ENCODE results near the gene ELP5.

The ELP5 gene, protein sequence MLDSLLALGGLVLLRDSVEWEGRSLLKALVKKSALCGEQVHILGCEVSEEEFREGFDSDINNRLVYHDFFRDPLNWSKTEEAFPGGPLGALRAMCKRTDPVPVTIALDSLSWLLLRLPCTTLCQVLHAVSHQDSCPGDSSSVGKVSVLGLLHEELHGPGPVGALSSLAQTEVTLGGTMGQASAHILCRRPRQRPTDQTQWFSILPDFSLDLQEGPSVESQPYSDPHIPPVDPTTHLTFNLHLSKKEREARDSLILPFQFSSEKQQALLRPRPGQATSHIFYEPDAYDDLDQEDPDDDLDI

GRCh38 chr17:7252176-7253043 lies at the start of gene ELP5:
TSS of gene ELP5 (plus strand) at chr17:7252215. CDS start at chr17:7252551, 336 bp downstream.
- peak; percentile 30 for DNase-seq

GRCh38 chr17:7203391-7203790 lies 48.6 kb upstream of the ELP5 start:
- no peak for DNase-seq

- peak; percentile 26 for DNase-seq
Measured at GRCh38 chr17:7204336-7204735, 47.7 kb upstream of the ELP5 start.

- DNase-seq, result peak; percentile 76
Measured at GRCh38 chr17:7204828-7205461, 47.1 kb upstream of the ELP5 start.

GRCh38 chr17:7205561-7205960 lies 46.5 kb upstream of the ELP5 start:
- DNase-seq, result no peak

DNA sequence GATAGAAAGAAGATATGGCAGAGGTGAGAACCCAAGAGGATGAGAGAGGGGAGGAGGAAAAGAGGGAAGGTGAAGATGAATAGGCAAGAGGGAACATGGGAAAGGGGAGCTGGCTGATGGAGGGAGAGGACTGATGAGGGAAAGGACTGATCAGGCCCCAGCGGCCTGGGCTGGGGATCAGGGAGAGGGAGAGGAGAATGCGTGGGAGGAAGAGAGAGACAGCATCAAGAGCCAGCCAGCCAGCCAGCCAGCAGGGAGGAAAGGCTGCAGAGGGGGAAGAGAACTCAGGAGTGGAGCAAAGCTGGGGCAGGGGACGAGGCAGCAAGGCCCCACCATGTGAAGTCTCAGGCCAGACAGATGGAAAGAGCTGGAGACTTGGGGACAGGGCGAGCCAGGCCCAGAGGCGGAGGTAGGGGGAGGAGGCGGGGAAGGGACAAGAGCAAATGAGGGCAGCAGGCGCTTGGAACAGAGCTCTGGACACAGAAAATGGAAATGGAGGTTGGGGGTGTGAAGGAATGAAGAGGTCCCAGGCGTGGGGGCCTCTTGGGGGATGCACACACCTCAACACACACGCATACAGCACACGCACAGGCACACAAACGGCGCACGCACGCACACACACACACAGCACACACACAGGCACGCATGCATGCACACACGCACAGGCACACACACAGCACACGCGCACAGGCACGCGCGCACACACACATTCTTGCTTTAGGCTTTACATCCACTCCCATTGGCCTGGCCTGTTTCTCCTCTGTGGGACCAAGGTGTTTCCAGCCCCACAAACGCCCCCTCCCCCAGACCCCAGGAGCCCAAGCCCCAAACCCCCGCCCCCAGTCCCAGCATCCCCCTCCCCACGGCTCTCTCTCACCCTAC lies 44.7 kb upstream of the ELP5 start:
- DNase-seq, result no peak

DNA sequence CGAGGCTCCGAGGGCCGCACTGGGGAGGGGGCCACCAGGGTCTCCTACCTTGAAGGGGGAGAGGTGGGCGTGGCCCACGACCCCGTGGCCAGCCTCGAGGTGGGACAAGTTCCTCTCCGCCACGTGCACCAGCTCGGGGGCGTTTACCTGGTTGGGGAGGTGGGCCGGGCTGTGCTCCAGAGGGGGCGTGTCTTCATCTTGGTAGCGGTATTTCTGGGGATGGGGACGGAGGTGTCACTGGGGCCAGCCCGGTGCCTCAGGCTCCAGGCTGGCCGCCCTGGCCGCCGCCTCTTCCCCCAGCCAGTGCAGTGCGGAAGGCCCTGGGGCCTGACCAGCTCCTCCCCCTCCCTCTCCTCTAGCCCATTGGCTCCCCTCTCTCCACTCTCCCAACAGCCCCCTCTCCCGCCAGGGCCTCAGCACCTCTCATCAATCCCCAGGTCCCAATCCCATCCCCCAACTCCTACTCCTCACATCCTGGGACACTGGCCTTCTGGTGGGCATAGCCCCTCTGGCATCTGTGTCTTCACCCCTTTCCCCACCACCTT lies 43.9 kb upstream of the ELP5 start:
- DNase-seq, result no peak

DNA sequence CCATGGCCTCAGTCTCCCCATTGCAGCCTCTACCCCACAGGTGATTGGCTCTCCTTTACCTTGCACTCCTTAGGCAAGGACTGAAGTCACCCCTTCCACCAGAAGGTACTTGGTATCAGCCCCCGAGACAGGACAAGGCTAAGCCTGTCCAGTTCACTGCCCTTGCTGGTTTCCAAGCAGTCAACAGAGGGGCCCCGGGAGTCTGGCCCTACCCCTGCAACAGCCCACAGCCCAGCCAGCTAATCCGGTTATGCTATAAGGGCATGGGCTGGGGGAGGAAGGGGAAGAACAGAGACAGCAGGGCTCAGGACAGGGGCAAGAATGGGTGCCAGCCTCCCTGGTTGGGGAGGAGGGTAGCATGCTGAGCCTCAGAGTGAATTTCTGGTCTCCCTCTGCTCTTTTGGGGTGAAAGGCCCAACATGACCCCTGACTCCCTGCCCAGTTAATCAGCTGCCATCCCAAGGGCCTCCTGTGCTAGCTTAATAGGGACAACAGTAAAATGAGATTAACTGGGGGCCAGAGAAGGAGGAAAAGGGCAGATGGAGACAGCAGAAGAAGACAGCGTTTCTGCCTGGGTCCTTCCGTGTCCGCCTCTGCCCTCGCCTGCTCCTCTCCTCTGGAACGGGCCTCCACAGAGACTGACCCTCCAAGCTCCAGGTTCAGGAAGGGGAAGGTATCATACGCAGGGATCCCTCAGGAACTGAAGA lies 43.1 kb upstream of the ELP5 start:
- no peak for DNase-seq

GRCh38 chr17:7211491-7212273 lies 40.3 kb upstream of the ELP5 start:
- DNase-seq, result no peak

DNA sequence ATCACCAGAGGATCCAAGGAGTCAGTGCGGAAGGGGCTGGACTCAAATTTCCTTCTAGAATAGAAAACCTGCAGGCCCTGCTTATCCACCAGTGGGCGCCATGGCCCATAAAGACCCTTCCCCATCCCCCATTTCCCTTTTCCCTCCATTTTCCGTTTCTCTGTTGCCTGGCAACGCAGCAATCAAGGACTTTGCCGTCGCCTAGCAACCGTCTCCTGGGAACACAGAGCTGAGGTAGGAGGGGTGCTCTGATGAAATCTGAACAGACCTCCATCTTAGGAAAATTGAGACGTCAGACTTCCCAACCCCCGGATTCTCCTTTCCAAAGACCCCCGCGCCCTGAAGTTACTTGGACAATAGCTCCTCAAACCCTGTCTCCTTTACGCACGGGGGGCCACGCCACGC lies 38.1 kb upstream of the ELP5 start:
- DNase-seq, result peak; percentile 88

DNA sequence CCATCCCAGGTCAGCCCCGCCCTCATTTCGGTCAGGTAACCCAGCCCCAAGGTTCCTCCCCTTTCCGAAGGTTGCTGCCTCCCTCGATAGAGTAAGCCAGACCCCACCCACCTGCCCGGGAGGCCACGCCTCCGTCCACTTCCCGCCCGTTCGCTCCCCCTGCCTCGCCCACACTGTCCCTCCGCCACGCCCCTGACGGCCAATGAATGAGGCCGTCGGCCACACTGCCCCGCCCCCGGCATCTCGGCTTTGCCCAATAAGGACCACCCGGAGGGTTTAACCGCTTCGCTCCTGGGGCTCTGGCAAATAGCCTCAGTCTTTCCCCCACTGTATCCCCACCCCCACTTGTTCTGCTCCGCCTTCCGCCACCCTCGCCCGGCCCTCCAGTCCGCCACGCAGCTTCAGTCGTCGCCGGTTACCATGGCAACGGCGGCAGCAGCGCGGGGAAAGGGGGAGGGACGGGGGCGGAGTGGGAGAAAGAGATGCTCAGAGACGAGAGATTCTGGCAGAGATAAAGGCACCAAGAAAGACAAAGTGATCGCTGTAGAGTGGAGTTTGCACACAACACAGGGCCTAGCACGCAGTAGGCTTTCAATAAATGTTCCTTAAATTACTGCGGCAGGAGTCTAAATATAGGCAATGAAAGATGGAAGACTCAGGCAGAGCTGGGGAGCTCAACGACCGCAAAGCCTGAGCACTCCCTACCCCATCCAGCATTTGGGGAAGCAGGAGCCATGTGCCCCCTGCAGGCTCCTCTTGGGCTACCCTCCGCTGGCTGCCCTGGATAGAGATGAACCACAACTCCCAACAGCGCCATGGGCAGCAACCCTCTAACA lies 37.5 kb upstream of the ELP5 start:
- DNase-seq, result peak; percentile 88

DNA sequence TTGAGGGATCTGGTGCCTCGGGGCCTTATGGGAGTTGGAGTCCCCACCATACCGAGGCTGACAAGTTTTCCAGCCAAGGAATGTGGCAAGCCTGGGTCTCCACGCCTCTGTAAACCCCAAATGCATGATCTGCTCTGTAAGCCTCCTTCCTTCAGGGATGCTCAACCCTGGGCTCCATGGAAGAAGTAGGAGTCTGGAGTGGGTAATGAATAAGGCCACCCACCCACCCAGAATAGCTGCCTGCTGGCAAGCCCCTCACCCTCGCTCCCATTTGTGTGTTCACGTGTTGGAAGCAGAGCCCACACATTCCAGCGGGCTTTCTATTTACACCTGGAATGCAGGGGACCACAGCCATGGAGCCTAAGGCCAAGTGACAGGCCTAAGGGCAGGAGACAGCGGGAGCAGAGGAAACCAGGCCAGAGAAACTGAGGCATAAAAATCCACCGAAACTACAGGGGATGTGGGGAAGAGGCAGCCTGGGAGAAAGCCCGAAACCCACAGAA lies 36.8 kb upstream of the ELP5 start:
- DNase-seq, result no peak

DNA sequence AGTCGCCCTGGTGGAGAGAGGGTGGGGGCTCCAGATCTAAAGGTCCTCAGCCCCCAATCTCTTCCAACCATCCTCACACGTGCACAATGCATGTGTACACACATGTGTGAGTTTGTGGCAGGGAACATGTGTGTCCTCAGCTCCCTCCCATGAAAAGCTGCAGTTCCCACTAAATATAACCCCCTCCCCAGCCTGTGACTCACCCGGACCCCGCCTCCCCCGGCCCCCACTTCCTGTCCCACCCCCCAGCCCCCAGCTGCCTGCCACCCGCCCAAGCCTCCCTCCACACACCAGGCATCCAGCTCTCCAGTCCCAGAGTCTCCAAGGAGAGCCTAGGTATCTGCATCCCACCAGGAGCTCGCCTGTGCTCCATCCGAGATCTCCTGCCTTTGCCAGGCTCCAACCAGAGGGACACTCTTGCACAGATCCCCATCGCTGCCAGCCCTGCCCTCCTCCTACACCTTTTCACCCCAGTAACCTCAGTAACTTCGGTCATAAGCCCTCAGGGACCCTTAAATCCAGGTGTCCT lies 36.3 kb upstream of the ELP5 start:
- no peak for DNase-seq

DNA sequence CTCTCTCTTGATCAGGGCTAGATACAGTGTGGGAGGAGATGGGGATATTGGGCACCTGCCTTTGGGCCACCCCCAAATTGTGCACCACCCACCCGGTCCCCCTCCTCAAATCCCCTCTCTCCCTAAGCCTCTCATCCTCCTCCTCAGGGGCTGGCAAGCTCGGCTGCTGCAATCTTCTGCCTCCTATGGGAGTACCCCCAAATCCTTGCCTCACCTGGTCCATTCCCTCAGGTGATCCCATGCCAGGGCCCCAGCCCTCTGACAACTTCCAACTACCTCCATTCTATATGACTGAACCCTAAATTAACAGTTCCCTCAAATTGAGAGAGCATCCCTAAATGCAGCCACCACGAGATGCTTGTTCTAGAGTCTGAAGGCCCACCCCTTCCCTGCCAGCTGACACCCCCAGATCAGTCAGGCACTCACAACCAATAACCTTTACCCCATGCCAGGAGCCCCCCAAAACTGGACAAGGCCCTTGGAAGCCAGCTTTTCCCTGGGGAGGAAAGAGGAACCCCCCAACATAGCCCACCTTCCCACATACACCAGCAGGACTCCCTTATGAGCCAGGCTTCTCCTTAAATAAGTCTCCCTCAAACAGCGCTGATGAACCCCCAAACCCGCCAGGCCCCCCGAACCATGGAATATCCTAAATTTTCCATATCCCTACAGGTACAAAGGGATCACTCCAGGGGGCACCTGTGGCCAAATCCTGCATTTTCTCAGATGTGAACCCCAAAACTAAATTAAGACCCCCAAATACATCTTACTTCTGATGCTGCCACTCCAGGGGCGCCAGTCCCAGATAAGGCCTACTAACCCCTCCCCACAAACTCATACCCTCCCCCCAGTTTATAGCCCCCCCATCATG lies 35.5 kb upstream of the ELP5 start:
- no peak for DNase-seq

GRCh38 chr17:7217113-7217987 lies 34.7 kb upstream of the ELP5 start:
- no peak for DNase-seq

GRCh38 chr17:7218166-7218565 lies 33.8 kb upstream of the ELP5 start:
- no peak for DNase-seq

DNA sequence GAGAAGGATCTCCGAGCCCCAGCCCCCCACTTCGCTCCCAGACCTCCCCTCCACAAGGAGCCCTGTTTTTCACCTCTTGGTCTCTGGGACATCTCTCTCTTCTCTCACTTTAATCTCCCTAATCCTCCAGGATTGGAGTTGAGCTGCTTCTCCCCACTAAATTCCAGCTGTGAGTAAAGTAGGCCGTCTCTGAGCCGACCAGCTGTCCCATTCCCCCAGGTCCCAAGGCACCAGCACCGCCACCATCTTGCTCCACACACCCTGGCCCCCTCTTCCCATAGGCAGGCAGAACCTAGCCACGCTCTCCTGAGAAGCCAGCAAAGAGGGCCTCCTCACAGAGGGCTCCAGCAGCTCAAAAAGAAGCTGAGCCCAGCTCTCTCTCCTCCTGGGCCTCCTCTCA lies 33.3 kb upstream of the ELP5 start:
- DNase-seq, result no peak
